Activated CD4-positive, CD25-positive, alpha-beta regulatory T cell treated with anti-CD3 and anti-CD28 coated beads, Interleukin-2, amount 50 U/mL, for 16 hours (primary cell): ENCODE results near the gene PSMD13.

ENCODE experiments used
- DNase-seq: peaks from one replicate; pipeline ENCODE4 v3.0.0-alpha.2; 2020; ENCODE audit warnings: low read depth, low spot score

The PSMD13 gene

DNA sequence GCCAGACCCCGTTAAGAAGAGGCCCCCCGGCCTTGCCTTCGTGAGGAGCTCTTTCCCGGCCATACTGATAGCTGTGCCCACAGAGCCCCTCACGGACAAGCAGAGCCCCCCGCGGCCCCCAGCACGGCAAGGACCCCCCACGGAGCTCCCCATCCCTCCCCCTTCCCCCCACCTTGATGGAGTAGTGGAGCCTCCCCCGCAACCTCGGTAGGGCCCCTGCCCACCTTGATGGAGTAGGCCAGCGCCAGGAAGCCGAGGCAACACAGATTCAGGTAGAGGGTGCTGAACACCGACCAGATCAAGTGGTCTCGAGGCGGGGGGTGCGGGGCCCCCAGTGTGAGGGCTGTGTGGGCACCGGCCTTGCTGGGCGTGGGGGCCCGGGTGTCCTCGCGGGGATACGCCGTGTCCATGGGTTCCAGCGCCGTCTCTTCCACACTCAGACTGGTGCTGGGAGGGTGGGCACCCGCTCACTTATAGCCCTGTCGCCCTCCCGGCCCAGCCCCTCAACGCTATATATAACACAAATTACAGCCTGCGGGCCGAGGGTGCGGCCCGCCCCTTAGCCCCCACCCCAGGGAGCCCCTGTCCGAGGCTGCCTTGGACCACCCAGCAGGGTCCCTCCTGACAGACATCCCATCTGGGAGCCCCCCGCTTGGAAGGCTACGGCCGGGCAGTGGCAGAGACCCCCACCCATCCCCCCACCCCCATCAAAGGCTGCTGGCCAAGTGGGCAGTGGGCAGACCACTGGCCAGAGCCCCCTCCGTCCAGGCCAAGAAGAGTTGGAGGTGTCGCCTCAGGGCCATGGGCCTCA is 62.5 kb downstream of the PSMD13 start, which contains the start of gene IFITM5:
IFITM5 (minus strand) TSS at position 446 of the 811 bp plus-strand sequence; CDS start at position 410, 36 bp downstream.
- DNase-seq, result no peak

DNA sequence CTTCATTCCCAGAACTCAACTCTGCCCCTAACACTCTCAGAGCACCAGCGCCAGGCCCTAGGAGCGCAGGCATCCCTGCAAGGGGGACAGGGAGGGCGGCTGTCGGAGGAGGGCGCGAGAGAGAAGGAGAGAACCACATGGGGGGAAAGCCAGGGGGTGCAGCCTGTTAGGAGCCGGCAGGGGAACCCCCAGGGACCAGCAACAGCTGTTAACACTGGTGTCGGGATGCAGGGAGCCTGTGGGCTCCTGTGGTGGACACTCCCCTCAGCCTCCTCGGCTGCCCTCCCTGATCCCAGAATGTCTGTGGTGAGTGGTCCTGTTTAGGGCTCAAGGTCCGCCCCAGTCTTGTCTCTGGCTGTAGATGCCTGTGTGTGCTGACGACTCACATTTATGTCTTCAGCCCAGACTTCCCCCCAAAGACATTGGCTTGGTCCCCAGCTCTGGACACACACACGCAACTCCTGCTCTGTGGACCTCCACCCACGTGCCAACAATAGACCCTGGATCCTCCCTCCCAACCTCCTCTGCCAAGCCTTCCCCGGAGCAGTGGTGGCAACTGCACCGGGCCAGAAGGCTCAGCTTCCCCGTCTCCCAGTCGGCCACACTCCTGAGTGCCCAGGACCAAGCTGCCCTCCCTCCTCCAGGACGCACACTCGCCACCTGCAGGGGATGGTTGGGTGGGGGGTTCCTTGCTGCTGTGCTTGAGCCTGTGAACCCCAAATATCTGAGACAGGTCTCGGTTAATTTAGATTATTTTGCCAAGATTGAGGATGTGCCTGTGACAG is 63.4 kb downstream of the PSMD13 start:
- no peak for DNase-seq
